H9 (cell line): ENCODE data around the gene KIF19. TPM values are rescaled to one million over a fixed set of nuclear protein-coding genes. Genes with fewer than 3 reads are reported as not detected.

Experiments used
- DNase-seq: peaks from one replicate; pipeline ENCODE4 v3.0.0-alpha.2; 2017
- H2AFZ ChIP-seq: one replicate; pipeline ENCODE4 v1.6.1; 2013; ENCODE audit warnings: mild to moderate bottlenecking, low read length, control low read depth, moderate library complexity
- H2AK5ac ChIP-seq: 2 replicates; pipeline ENCODE4 v1.6.1; 2013; ENCODE audit warnings: low read length, control low read depth, mixed read lengths; ENCODE audit not compliant: insufficient read length
- H2BK120ac ChIP-seq: one replicate; pipeline ENCODE4 v1.6.1; 2013; ENCODE audit warnings: low read depth, mild to moderate bottlenecking, low read length, control low read depth, inconsistent platforms; ENCODE audit not compliant: poor library complexity, severe bottlenecking
- H2BK12ac ChIP-seq: 2 replicates; pipeline ENCODE4 v1.6.1; 2013; ENCODE audit warnings: low read length, control low read depth, mixed read lengths, low read depth; ENCODE audit not compliant: insufficient read length
- H2BK15ac ChIP-seq: 2 replicates; pipeline ENCODE4 v1.6.1; 2013; ENCODE audit warnings: low read depth, low read length, control low read depth
- H2BK20ac ChIP-seq: one replicate; pipeline ENCODE4 v1.6.1; 2013; ENCODE audit warnings: low read depth, mild to moderate bottlenecking, low read length, control low read depth, inconsistent platforms; ENCODE audit not compliant: poor library complexity, severe bottlenecking
- H2BK5ac ChIP-seq: 2 replicates; pipeline ENCODE4 v1.6.1; 2013; ENCODE audit warnings: low read length, control low read depth, mixed read lengths; ENCODE audit not compliant: insufficient read length
- H3K14ac ChIP-seq: 2 replicates; pipeline ENCODE4 v1.6.1; 2013; ENCODE audit warnings: low read length, control low read depth; ENCODE audit not compliant: insufficient read depth
- H3K18ac ChIP-seq: 2 replicates; pipeline ENCODE4 v1.6.1; 2013; ENCODE audit warnings: low read depth, mild to moderate bottlenecking, mixed read lengths, low read length, control low read depth; ENCODE audit not compliant: insufficient read length
- H3K23ac ChIP-seq: 2 replicates; pipeline ENCODE4 v1.6.1; 2013; ENCODE audit warnings: low read length, control low read depth, mixed read lengths, low read depth; ENCODE audit not compliant: insufficient read length
- H3K23me2 ChIP-seq: 2 replicates; pipeline ENCODE4 v1.6.1; 2013; ENCODE audit warnings: low read depth, mild to moderate bottlenecking, mixed read lengths, low read length, control low read depth; ENCODE audit not compliant: insufficient read length, poor library complexity, severe bottlenecking
- H3K27ac ChIP-seq: 2 replicates; pipeline ENCODE4 v1.5.1; 2013; ENCODE audit warnings: low read length, control low read depth, mixed read lengths, low read depth; ENCODE audit not compliant: insufficient read length
- H3K27me3 ChIP-seq: 2 replicates; pipeline ENCODE4 v1.6.1; 2013; ENCODE audit warnings: low read length, control low read depth, inconsistent platforms; ENCODE audit not compliant: insufficient read depth
- H3K4ac ChIP-seq: 2 replicates; pipeline ENCODE4 v1.6.1; 2013; ENCODE audit warnings: low read depth, mild to moderate bottlenecking, control low read depth, inconsistent platforms, low read length, moderate library complexity
- H3K4me1 ChIP-seq: 2 replicates; pipeline ENCODE4 v1.6.1; 2013; ENCODE audit warnings: low read length, control low read depth, inconsistent platforms; ENCODE audit not compliant: insufficient read depth
- H3K4me2 ChIP-seq: 2 replicates; pipeline ENCODE4 v1.6.1; 2013; ENCODE audit warnings: low read length, control low read depth, mixed read lengths; ENCODE audit not compliant: insufficient read length, insufficient read depth
- H3K56ac ChIP-seq: 2 replicates; pipeline ENCODE4 v1.6.1; 2013; ENCODE audit warnings: low read depth, mild to moderate bottlenecking, mixed read lengths, low read length, control low read depth; ENCODE audit not compliant: insufficient read length
- H3K79me1 ChIP-seq: 2 replicates; pipeline ENCODE4 v1.6.1; 2013; ENCODE audit warnings: low read depth, mild to moderate bottlenecking, moderate library complexity, low read length, control low read depth, inconsistent platforms; ENCODE audit not compliant: insufficient read depth, poor library complexity, severe bottlenecking
- H3K79me2 ChIP-seq: 2 replicates; pipeline ENCODE4 v1.6.1; 2013; ENCODE audit warnings: low read length, control low read depth, inconsistent platforms; ENCODE audit not compliant: insufficient read depth
- H3K9ac ChIP-seq: 2 replicates; pipeline ENCODE4 v1.6.1; 2013; ENCODE audit warnings: low read length, control low read depth, mixed read lengths; ENCODE audit not compliant: insufficient read length; ENCODE audit errors: extremely low read depth
- H3K9me3 ChIP-seq: one replicate; pipeline ENCODE4 v1.6.1; 2013; ENCODE audit warnings: low read depth, low read length, inconsistent platforms; ENCODE audit not compliant: control insufficient read depth
- H3T11ph ChIP-seq: one replicate; pipeline ENCODE4 v1.6.1; 2013; ENCODE audit warnings: mild to moderate bottlenecking, low read length, control low read depth, inconsistent platforms
- H4K20me1 ChIP-seq: one replicate; pipeline ENCODE4 v1.6.1; 2013; ENCODE audit not compliant: control insufficient read depth, insufficient read length, insufficient read depth
- H4K5ac ChIP-seq: 2 replicates; pipeline ENCODE4 v1.6.1; 2013; ENCODE audit warnings: low read depth, mild to moderate bottlenecking, mixed read lengths, low read length, control low read depth; ENCODE audit not compliant: insufficient read length
- H4K8ac ChIP-seq: replicated peaks from 2 replicates; pipeline ENCODE4 v1.6.1; 2013; ENCODE audit warnings: low read length, control low read depth, mixed read lengths, low read depth; ENCODE audit not compliant: insufficient read length
- H4K91ac ChIP-seq: 2 replicates; pipeline ENCODE4 v1.6.1; 2013; ENCODE audit warnings: low read depth, mild to moderate bottlenecking, moderate library complexity, mixed read lengths, low read length, control low read depth; ENCODE audit not compliant: insufficient read length
- H3K27ac Mint-ChIP-seq, 3 experiments: 2 replicates in 2 of 3; 3 replicates in 1 of 3; pipeline ENCODE4 v1.8.0; 2020 to 2021; ENCODE audit warnings: mixed read lengths in 3 of 3, mild to moderate bottlenecking in 1 of 3, moderate library complexity in 1 of 3
- H3K27me3 Mint-ChIP-seq: 2 replicates; pipeline ENCODE4 v1.8.0; 2021; ENCODE audit warnings: low read depth, mild to moderate bottlenecking, moderate library complexity, mixed read lengths
- H3K36me3 Mint-ChIP-seq, 3 experiments: 2 replicates in 2 of 3; 3 replicates in 1 of 3; pipeline ENCODE4 v1.8.0; 2020 to 2021; ENCODE audit warnings: low read depth in 3 of 3, mixed read lengths in 3 of 3; ENCODE audit not compliant: insufficient read depth in 1 of 3
- H3K4me1 Mint-ChIP-seq, 2 experiments: 2 replicates each; pipeline ENCODE4 v1.8.0; 2020; ENCODE audit warnings: mixed read lengths in 2 of 2
- H3K4me3 Mint-ChIP-seq, 2 experiments: 2 replicates in 1 of 2; 3 replicates in 1 of 2; pipeline ENCODE4 v1.8.0; 2020 to 2021; ENCODE audit warnings: mild to moderate bottlenecking in 2 of 2, mixed read lengths in 2 of 2, moderate library complexity in 1 of 2
- H3K9me3 Mint-ChIP-seq, 2 experiments: 2 replicates in 1 of 2; 3 replicates in 1 of 2; pipeline ENCODE4 v1.8.0; 2020; ENCODE audit warnings: mild to moderate bottlenecking in 2 of 2, mixed read lengths in 2 of 2, moderate library complexity in 1 of 2
- CTCF ChIP-seq: fragments of 200-600 bp; sonication (generic); conservative IDR thresholded peaks from 3 replicates; pipeline ENCODE4 v1.8.0; 2021; ENCODE audit warnings: antibody characterized with exemption, mild to moderate bottlenecking
- WGBS: extraction: QIAGEN DNeasy Blood & Tissue Kit; methylation state at CpG from one replicate; pipeline ENCODE4 v1.1.7; 2013; ENCODE audit warnings: missing lambda C conversion rate, low lambda C conversion rate, mixed read lengths; ENCODE audit not compliant: insufficient read length; ENCODE audit errors: extremely low coverage; 5-methylcytosine and 5-hydroxymethylcytosine counted together
- total RNA-seq: library from RNA; stranded (reverse); gene quantifications from 2 replicates; pipeline ENCODE4 v1.2.1, GENCODE V29; 2021

KIF19 gene
- total RNA-seq, 1 experiment from 2014 or later, result 0.13 TPM

GRCh38 chr17:74345433-74346241 lies 19.6 kb downstream of the KIF19 start:
- Histone ChIP-seq H3K79me2 (no peaks in the 10 kb centered on the region), H4K8ac (no peak overlapping the region), H4K20me1 (no peaks in the 10 kb centered on the region), H2BK5ac (no peak overlapping the region), H3K56ac (no peak overlapping the region), H3K4me1 (peaks cover 2% of the 10 kb centered on the region; the same call in 1 of the 2 replicates), H3T11ph (no peak overlapping the region), H3K4ac (no peak overlapping the region), H3K18ac (no peak overlapping the region), H3K23me2 (no peaks in the 10 kb centered on the region), H3K23ac (no peak overlapping the region), H3K27me3 (no peaks in the 10 kb centered on the region), H2BK20ac (no peak overlapping the region), H3K27ac (no peak overlapping the region), H3K9ac (no peak overlapping the region), H2BK15ac (no peak overlapping the region), H2BK12ac (no peak overlapping the region), H3K79me1 (no peaks in the 10 kb centered on the region), H2AFZ (no peak overlapping the region), H4K91ac (no peak overlapping the region), H3K9me3 (no peaks in the 10 kb centered on the region), H3K4me2 (no peak overlapping the region), H4K5ac (no peak overlapping the region), H2BK120ac (no peak overlapping the region), H3K14ac (no peak overlapping the region; the same call in 1 of the 2 replicates), H2AK5ac (no peak overlapping the region)
- Mint-ChIP-seq H3K27me3 (peaks cover 48% of the 10 kb centered on the region), H3K27ac (no peak overlapping the region; a peak in 1 of 7 replicates), H3K36me3 (no peaks in the 10 kb centered on the region), H3K4me1 (peaks cover 6 to 26% of the 10 kb centered on the region in 2 experiments), H3K9me3 (no peaks in the 10 kb centered on the region), H3K4me3 (no peak overlapping the region)
- TF ChIP-seq CTCF, result no peak
- no CpG with 5 or more reads among the region's 13 CpGs for WGBS
- DNase-seq, result no peak
